ENCODE measurements around the gene TAF4.

DNA sequence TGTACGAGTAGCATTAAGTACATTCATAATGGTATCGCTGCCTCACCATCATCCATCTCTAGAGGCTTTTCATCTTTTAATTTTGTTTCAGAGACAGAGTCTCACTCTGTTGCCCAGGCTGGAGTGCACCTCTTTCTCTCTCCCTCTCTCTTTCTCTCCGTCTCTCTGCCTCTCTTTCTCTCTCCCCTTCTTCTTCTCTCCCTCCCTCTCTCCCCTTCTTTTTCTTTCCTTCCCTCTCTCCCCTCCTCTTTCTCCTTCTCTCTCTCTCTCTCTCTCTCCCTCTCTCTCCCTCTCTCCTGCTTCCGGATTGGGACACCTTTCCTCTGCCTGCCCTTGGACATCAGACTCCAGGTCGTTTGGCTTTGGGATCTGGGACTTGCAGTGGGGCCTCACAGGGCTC is 17.6 kb upstream of the TAF4 start:
- TF ChIP-seq, protein P1, sequence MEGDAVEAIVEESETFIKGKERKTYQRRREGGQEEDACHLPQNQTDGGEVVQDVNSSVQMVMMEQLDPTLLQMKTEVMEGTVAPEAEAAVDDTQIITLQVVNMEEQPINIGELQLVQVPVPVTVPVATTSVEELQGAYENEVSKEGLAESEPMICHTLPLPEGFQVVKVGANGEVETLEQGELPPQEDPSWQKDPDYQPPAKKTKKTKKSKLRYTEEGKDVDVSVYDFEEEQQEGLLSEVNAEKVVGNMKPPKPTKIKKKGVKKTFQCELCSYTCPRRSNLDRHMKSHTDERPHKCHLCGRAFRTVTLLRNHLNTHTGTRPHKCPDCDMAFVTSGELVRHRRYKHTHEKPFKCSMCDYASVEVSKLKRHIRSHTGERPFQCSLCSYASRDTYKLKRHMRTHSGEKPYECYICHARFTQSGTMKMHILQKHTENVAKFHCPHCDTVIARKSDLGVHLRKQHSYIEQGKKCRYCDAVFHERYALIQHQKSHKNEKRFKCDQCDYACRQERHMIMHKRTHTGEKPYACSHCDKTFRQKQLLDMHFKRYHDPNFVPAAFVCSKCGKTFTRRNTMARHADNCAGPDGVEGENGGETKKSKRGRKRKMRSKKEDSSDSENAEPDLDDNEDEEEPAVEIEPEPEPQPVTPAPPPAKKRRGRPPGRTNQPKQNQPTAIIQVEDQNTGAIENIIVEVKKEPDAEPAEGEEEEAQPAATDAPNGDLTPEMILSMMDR (IDR thresholded peaks at IDR 0.05; ENCODE audit: low read length) = no peak
- TF ChIP-seq EZH2 (optimal IDR thresholded peaks at IDR 0.05; ENCODE audit: low read depth, low read length) = no peak
- no peak for TF ChIP-seq EZH2phosphoT487 (IDR thresholded peaks at IDR 0.05; ENCODE audit: low read length)
